WTC11 (cell line): Measurements from ENCODE around the gene SLC35A3. TPM values are rescaled to one million over a fixed set of nuclear protein-coding genes. Genes with fewer than 3 reads are reported as not detected.
A peak's percentile ranks its signal among the peaks of the same experiment; 100 is the strongest.

Source experiments
- ATAC-seq: fragments of 200-7000 bp; cut with Tn5 transposase; 2 replicates; pipeline ENCODE4 v1.10.0; 2021; ENCODE audit warnings: mild to moderate bottlenecking, moderate library complexity
- CTCF ChIA-PET: fragments of 300-600 bp; sonication (Branson Sonifier 250); formaldehyde crosslinking; loops from one replicate; lab custom pipeline; 2021; ENCODE audit warnings: antibody characterized with exemption; lab: Charles Lee
- POLR2A ChIA-PET: fragments of 350-600 bp; sonication (Branson Sonifier 250); formaldehyde crosslinking; loops from one replicate; lab custom pipeline; 2021; ENCODE audit warnings: antibody characterized with exemption; lab: Charles Lee
- DNase-seq: peaks from one replicate; pipeline ENCODE4 v3.0.0; 2021; ENCODE audit warnings: low spot score
- H3K27ac Mint-ChIP-seq: 2 replicates; pipeline ENCODE4 v1.8.0; 2021; ENCODE audit warnings: mixed read lengths
- H3K27me3 Mint-ChIP-seq: 2 replicates; pipeline ENCODE4 v1.8.0; 2021; ENCODE audit warnings: low read depth, mild to moderate bottlenecking, moderate library complexity, mixed read lengths
- H3K36me3 Mint-ChIP-seq: 2 replicates; pipeline ENCODE4 v1.8.0; 2021; ENCODE audit warnings: mixed read lengths
- H3K4me1 Mint-ChIP-seq: 2 replicates; pipeline ENCODE4 v1.8.0; 2022; ENCODE audit warnings: mixed read lengths
- H3K4me3 Mint-ChIP-seq: 2 replicates; pipeline ENCODE4 v1.8.0; 2021; ENCODE audit warnings: mild to moderate bottlenecking, moderate library complexity, mixed read lengths
- H3K9me3 Mint-ChIP-seq: 2 replicates; pipeline ENCODE4 v1.8.0; 2021; ENCODE audit warnings: mixed read lengths
- CREB1 ChIP-seq: sonication (generic); formaldehyde crosslinking; IDR thresholded peaks from 2 replicates; pipeline ENCODE4 v1.8.0; 2023; ENCODE audit warnings: mild to moderate bottlenecking, missing genetic modification reagents
- ETV6 ChIP-seq: sonication (generic); formaldehyde crosslinking; IDR thresholded peaks from 2 replicates; pipeline ENCODE4 v1.8.1; 2022; ENCODE audit warnings: mild to moderate bottlenecking, missing genetic modification reagents
- JUN ChIP-seq: sonication (generic); formaldehyde crosslinking; IDR thresholded peaks from 2 replicates; pipeline ENCODE4 v1.8.0; 2023; ENCODE audit warnings: mild to moderate bottlenecking, missing genetic modification reagents
- NFE2L1 ChIP-seq: sonication (generic); formaldehyde crosslinking; IDR thresholded peaks from 2 replicates; pipeline ENCODE4 v1.8.1; 2023; ENCODE audit warnings: missing genetic modification reagents
- SMAD3 ChIP-seq: sonication (generic); formaldehyde crosslinking; IDR thresholded peaks from 2 replicates; pipeline ENCODE4 v1.8.0; 2022; ENCODE audit warnings: missing genetic modification reagents, mild to moderate bottlenecking, borderline replicate concordance
- SMAD4 ChIP-seq: sonication (generic); formaldehyde crosslinking; IDR thresholded peaks from 2 replicates; pipeline ENCODE4 v1.8.0; 2022; ENCODE audit warnings: mild to moderate bottlenecking, missing genetic modification reagents
- TEAD1 ChIP-seq: sonication (generic); formaldehyde crosslinking; IDR thresholded peaks from 2 replicates; pipeline ENCODE4 v1.8.0; 2022; ENCODE audit warnings: mild to moderate bottlenecking, missing genetic modification reagents
- TP53 ChIP-seq: sonication (generic); formaldehyde crosslinking; IDR thresholded peaks from 2 replicates; pipeline ENCODE4 v1.8.1; 2023; ENCODE audit warnings: mild to moderate bottlenecking, missing genetic modification reagents
- ZNF138 ChIP-seq: sonication (generic); formaldehyde crosslinking; conservative IDR thresholded peaks from 2 replicates; pipeline ENCODE4 v1.8.1; 2022; ENCODE audit warnings: mild to moderate bottlenecking, moderate library complexity, missing genetic modification reagents
- ZNF232 ChIP-seq: sonication (generic); formaldehyde crosslinking; IDR thresholded peaks from 2 replicates; pipeline ENCODE4 v1.8.0; 2022; ENCODE audit warnings: mild to moderate bottlenecking, missing genetic modification reagents
- ZNF317 ChIP-seq: sonication (generic); formaldehyde crosslinking; IDR thresholded peaks from 2 replicates; pipeline ENCODE4 v1.8.1; 2023; ENCODE audit warnings: low read depth, mild to moderate bottlenecking, moderate library complexity, missing genetic modification reagents, borderline replicate concordance
- total RNA-seq: library from RNA; stranded (reverse); gene quantifications from 3 replicates; pipeline ENCODE4 v1.2.3, GENCODE V29; 2021
- TF ChIP-seq, protein P1 (sequence below): fragments of 250-450 bp; sonication (Bioruptor Pico); IDR thresholded peaks from 2 replicates; pipeline ENCODE4 v1.9.0; 2021; ENCODE audit warnings: moderate library complexity, mild to moderate bottlenecking, inconsistent platforms, borderline replicate concordance
- TF ChIP-seq, protein P2 (sequence below): sonication (generic); formaldehyde crosslinking; IDR thresholded peaks from 2 replicates; pipeline ENCODE4 v1.8.0; 2022; ENCODE audit warnings: mild to moderate bottlenecking, missing genetic modification reagents
- TF ChIP-seq, protein P3 (sequence below): sonication (generic); formaldehyde crosslinking; IDR thresholded peaks from 2 replicates; pipeline ENCODE4 v1.8.0; 2022; ENCODE audit warnings: mild to moderate bottlenecking, missing genetic modification reagents
- TF ChIP-seq, protein P4 (sequence below): sonication (generic); formaldehyde crosslinking; IDR thresholded peaks from 2 replicates; pipeline ENCODE4 v1.8.1; 2022; ENCODE audit warnings: mild to moderate bottlenecking, moderate library complexity, missing genetic modification reagents
- TF ChIP-seq, protein P5 (sequence below): sonication (generic); formaldehyde crosslinking; IDR thresholded peaks from 2 replicates; pipeline ENCODE4 v1.8.1; 2023; ENCODE audit warnings: mild to moderate bottlenecking, missing genetic modification reagents, moderate library complexity
- TF ChIP-seq, protein P6 (sequence below): fragments of 200-600 bp; IDR thresholded peaks from 2 replicates; pipeline ENCODE4 v1.8.0; 2022; ENCODE audit warnings: antibody characterized with exemption
- TF ChIP-seq, protein P7 (sequence below): sonication (generic); formaldehyde crosslinking; IDR thresholded peaks from 2 replicates; pipeline ENCODE4 v1.8.0; 2023; ENCODE audit warnings: missing genetic modification reagents
- TF ChIP-seq, protein P8 (sequence below): sonication (generic); formaldehyde crosslinking; IDR thresholded peaks from 2 replicates; pipeline ENCODE4 v1.8.0; 2023; ENCODE audit warnings: mild to moderate bottlenecking, missing genetic modification reagents
- TF ChIP-seq, protein P9 (sequence below): sonication (generic); formaldehyde crosslinking; conservative IDR thresholded peaks from 2 replicates; pipeline ENCODE4 v1.8.1; 2023; ENCODE audit warnings: mild to moderate bottlenecking, low read depth, missing genetic modification reagents, moderate library complexity

The SLC35A3 gene
- total RNA-seq, 1 experiment from 2014 or later: 14.5 TPM

DNA sequence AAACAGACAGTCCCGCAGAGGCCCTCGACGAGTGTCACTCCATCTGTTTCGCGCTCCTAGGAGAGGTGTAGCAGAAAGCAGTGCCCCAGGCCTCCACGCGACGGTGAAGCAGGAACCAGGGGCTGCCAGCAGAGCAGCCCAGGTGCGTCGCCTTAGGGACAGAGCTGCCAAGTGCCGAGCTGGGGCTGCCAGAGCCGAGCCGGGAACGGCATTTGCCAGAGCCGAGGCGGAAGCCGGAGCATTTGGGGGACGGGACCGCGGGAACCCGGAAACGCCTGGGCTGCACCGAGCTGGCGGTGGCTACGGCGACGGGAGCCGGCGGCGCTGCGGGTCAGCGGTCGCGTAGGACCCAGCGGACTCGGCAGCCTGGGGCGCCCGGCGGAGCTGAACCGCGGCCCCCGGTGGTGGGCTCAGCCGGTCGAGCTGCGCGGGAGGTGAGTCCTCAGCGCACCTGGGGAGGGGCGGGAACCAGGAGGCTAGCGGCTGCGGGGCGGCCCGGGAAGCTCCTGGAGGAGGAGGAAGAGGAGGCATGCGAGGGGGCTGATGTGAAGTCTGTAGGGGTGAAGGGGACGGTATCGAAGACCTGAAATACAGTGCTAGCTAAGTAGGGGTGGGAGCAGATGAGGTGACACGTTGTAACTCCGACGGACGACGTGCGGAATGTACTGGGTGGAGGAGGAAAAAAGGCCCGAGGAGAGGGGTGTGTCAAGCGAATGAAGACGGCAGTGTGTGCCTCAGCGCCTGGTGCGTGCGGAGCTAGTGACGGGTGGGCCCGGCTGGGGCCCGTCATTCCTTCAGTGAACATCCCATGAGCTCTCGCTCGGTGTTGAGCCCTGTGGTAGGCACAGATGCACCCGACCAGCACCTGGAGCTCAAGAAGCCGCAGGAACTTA, at the start of gene SLC35A3 (continued):
- TF ChIP-seq, protein P1, sequence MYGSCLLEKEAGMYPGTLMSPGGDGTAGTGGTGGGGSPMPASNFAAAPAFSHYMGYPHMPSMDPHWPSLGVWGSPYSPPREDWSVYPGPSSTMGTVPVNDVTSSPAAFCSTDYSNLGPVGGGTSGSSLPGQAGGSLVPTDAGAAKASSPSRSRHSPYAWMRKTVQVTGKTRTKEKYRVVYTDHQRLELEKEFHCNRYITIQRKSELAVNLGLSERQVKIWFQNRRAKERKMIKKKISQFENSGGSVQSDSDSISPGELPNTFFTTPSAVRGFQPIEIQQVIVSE (CRISPR knock-in tag): no peak
- TF ChIP-seq, protein P2, sequence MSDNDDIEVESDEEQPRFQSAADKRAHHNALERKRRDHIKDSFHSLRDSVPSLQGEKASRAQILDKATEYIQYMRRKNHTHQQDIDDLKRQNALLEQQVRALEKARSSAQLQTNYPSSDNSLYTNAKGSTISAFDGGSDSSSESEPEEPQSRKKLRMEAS: peak; percentile 93
- TF ChIP-seq SMAD4 (no peak), TEAD1 (CRISPR knock-in tag) (peak; percentile 84; the same call in 1 of the 2 replicates), CREB1 (CRISPR knock-in tag) (peak; percentile 77; the same call in 1 of the 2 replicates), NFE2L1 (CRISPR knock-in tag) (no peak), ETV6 (CRISPR knock-in tag) (peak; percentile 97), ZNF317 (CRISPR knock-in tag) (peak; percentile 57; the same call in 1 of the 2 replicates), JUN (CRISPR knock-in tag) (peak; percentile 51; the same call in 1 of the 2 replicates), ZNF138 (peak; percentile 94; the same call in 1 of the 2 replicates)
- TF ChIP-seq, protein P3, sequence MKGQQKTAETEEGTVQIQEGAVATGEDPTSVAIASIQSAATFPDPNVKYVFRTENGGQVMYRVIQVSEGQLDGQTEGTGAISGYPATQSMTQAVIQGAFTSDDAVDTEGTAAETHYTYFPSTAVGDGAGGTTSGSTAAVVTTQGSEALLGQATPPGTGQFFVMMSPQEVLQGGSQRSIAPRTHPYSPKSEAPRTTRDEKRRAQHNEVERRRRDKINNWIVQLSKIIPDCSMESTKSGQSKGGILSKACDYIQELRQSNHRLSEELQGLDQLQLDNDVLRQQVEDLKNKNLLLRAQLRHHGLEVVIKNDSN (CRISPR knock-in tag): peak; percentile 65; the same call in 1 of the 2 replicates
- TF ChIP-seq, protein P4, sequence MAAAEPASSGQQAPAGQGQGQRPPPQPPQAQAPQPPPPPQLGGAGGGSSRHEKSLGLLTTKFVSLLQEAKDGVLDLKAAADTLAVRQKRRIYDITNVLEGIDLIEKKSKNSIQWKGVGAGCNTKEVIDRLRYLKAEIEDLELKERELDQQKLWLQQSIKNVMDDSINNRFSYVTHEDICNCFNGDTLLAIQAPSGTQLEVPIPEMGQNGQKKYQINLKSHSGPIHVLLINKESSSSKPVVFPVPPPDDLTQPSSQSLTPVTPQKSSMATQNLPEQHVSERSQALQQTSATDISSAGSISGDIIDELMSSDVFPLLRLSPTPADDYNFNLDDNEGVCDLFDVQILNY: peak; percentile 88

DNA sequence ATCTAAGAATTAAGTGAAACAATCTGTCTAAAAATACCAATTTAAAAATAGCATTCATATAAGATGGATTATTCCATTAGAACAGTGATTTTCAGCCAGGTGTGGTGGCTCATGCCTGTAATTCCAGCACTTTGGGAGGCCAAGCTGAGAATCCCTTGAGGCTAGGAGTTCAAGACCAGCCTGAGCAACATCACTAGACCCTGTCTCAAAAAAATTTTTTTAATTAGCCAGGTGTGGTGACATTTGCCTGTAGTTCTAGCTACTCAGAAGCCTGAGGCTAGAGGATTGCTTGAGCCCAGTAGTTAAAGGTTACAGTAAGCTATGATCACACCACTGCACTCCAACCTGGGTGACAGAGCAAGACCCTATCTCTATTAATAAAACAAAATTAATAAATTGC, 35.0 kb upstream of the SLC35A3 start:
- CTCF ChIA-PET: no interaction called here
- Mint-ChIP-seq H3K9me3 (no peaks in the 10 kb centered on the region), H3K4me3 (no peak overlapping the region), H3K27ac (no peak overlapping the region), H3K4me1 (0 out of 2 replicates have a peak, but pooled peaks cover under 1% of the 10 kb centered on the region), H3K27me3 (no peaks in the 10 kb centered on the region), H3K36me3 (no peaks in the 10 kb centered on the region)
- POLR2A ChIA-PET: no interaction called here
- DNase-seq (no peak), ATAC-seq (no peak)
- TF ChIP-seq, protein P5, sequence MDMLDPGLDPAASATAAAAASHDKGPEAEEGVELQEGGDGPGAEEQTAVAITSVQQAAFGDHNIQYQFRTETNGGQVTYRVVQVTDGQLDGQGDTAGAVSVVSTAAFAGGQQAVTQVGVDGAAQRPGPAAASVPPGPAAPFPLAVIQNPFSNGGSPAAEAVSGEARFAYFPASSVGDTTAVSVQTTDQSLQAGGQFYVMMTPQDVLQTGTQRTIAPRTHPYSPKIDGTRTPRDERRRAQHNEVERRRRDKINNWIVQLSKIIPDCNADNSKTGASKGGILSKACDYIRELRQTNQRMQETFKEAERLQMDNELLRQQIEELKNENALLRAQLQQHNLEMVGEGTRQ (CRISPR knock-in tag): no peak
- TF ChIP-seq TP53 (CRISPR knock-in tag) (no peak), SMAD3 (CRISPR knock-in tag) (no peak), ZNF232 (CRISPR knock-in tag) (no peak), ETV6 (CRISPR knock-in tag) (no peak)
- TF ChIP-seq, protein P6, sequence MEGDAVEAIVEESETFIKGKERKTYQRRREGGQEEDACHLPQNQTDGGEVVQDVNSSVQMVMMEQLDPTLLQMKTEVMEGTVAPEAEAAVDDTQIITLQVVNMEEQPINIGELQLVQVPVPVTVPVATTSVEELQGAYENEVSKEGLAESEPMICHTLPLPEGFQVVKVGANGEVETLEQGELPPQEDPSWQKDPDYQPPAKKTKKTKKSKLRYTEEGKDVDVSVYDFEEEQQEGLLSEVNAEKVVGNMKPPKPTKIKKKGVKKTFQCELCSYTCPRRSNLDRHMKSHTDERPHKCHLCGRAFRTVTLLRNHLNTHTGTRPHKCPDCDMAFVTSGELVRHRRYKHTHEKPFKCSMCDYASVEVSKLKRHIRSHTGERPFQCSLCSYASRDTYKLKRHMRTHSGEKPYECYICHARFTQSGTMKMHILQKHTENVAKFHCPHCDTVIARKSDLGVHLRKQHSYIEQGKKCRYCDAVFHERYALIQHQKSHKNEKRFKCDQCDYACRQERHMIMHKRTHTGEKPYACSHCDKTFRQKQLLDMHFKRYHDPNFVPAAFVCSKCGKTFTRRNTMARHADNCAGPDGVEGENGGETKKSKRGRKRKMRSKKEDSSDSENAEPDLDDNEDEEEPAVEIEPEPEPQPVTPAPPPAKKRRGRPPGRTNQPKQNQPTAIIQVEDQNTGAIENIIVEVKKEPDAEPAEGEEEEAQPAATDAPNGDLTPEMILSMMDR: no peak
- TF ChIP-seq, protein P1 (CRISPR knock-in tag): no peak
- TF ChIP-seq, protein P7, sequence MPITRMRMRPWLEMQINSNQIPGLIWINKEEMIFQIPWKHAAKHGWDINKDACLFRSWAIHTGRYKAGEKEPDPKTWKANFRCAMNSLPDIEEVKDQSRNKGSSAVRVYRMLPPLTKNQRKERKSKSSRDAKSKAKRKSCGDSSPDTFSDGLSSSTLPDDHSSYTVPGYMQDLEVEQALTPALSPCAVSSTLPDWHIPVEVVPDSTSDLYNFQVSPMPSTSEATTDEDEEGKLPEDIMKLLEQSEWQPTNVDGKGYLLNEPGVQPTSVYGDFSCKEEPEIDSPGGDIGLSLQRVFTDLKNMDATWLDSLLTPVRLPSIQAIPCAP (CRISPR knock-in tag): no peak
- TF ChIP-seq, protein P8, sequence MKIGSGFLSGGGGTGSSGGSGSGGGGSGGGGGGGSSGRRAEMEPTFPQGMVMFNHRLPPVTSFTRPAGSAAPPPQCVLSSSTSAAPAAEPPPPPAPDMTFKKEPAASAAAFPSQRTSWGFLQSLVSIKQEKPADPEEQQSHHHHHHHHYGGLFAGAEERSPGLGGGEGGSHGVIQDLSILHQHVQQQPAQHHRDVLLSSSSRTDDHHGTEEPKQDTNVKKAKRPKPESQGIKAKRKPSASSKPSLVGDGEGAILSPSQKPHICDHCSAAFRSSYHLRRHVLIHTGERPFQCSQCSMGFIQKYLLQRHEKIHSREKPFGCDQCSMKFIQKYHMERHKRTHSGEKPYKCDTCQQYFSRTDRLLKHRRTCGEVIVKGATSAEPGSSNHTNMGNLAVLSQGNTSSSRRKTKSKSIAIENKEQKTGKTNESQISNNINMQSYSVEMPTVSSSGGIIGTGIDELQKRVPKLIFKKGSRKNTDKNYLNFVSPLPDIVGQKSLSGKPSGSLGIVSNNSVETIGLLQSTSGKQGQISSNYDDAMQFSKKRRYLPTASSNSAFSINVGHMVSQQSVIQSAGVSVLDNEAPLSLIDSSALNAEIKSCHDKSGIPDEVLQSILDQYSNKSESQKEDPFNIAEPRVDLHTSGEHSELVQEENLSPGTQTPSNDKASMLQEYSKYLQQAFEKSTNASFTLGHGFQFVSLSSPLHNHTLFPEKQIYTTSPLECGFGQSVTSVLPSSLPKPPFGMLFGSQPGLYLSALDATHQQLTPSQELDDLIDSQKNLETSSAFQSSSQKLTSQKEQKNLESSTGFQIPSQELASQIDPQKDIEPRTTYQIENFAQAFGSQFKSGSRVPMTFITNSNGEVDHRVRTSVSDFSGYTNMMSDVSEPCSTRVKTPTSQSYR: no peak
- TF ChIP-seq, protein P9, sequence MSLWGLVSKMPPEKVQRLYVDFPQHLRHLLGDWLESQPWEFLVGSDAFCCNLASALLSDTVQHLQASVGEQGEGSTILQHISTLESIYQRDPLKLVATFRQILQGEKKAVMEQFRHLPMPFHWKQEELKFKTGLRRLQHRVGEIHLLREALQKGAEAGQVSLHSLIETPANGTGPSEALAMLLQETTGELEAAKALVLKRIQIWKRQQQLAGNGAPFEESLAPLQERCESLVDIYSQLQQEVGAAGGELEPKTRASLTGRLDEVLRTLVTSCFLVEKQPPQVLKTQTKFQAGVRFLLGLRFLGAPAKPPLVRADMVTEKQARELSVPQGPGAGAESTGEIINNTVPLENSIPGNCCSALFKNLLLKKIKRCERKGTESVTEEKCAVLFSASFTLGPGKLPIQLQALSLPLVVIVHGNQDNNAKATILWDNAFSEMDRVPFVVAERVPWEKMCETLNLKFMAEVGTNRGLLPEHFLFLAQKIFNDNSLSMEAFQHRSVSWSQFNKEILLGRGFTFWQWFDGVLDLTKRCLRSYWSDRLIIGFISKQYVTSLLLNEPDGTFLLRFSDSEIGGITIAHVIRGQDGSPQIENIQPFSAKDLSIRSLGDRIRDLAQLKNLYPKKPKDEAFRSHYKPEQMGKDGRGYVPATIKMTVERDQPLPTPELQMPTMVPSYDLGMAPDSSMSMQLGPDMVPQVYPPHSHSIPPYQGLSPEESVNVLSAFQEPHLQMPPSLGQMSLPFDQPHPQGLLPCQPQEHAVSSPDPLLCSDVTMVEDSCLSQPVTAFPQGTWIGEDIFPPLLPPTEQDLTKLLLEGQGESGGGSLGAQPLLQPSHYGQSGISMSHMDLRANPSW (CRISPR knock-in tag): no peak
